Body of pancreas (tissue), 4 donors: ENCODE measurements around the gene RNF166. TPM values are rescaled to one million over a fixed set of nuclear protein-coding genes. Genes with fewer than 3 reads are reported as not detected.

Experiments used
- ATAC-seq: fragments of 150-250 bp; one replicate; pipeline ENCODE4 v1.9.1; 2016
- DNase-seq, 4 donors: peaks; one replicate each; pipeline ENCODE4 v3.0.0-alpha.2; 2019
- H3K27ac ChIP-seq, 4 donors: fragments of 200-600 bp; sonication (generic); 1 replicate in 3 of 4; 2 replicates in 1 of 4; pipeline versions ENCODE4 v1.5.1 to v1.6.1; 2016 to 2019; ENCODE audit warnings: mild to moderate bottlenecking in 1 of 4, mixed read lengths in 1 of 4, moderate library complexity in 1 of 4
- H3K27me3 ChIP-seq, 2 donors: fragments of 200-600 bp; sonication (generic); one replicate each; pipeline ENCODE4 v1.6.0; 2016; ENCODE audit warnings: mild to moderate bottlenecking in 1 of 2
- H3K36me3 ChIP-seq, 2 donors: fragments of 200-600 bp; sonication (generic); replicated peaks in 1 of 2; 2 replicates each; pipeline ENCODE4 v1.5.1; 2016; ENCODE audit warnings: low read depth in 2 of 2; ENCODE audit not compliant: insufficient read depth in 1 of 2
- H3K4me1 ChIP-seq: fragments of 200-600 bp; sonication (generic); one replicate; pipeline ENCODE4 v1.6.0; 2016
- H3K4me3 ChIP-seq, 2 donors: fragments of 200-600 bp; sonication (generic); 1 replicate in 1 of 2; 2 replicates in 1 of 2; pipeline ENCODE4 v1.5.1; 2016 to 2019
- H3K9me3 ChIP-seq, 3 donors: fragments of 200-600 bp; sonication (generic); 1 replicate in 2 of 3; 2 replicates in 1 of 3; pipeline ENCODE4 v1.5.1; 2016
- POLR2A ChIP-seq, 3 donors: fragments of 450-650 bp; IDR thresholded peaks; one replicate each; pipeline ENCODE4 v1.6.1; 2016; ENCODE audit warnings: antibody characterized with exemption in 3 of 3, mild to moderate bottlenecking in 2 of 3
- WGBS, 2 donors: methylation state at CpG; one replicate each; pipeline ENCODE4 v1.1.5; 2017; 5-methylcytosine and 5-hydroxymethylcytosine counted together
- intact Hi-C: fragments of 100-400 bp; cut with DNase I; formaldehyde crosslinking; loops from one replicate; pipeline ENCODE4 v1.15.1; 2023
- total RNA-seq, 2 donors: library from RNA; depleted of rRNA; stranded (reverse); fragments of >200 nt; gene quantifications; one replicate each; pipeline ENCODE4 v1.1.0, GENCODE V29; 2016
- TF ChIP-seq, protein P1 (sequence below), 7 experiments: fragments of 450-650 bp in 4 of 7; fragments of 200-600 bp in 3 of 7; sonication (generic) in 3 of 7; IDR thresholded peaks; one replicate each; pipeline ENCODE4 v1.5.1; 2016 to 2019; ENCODE audit warnings: antibody characterized with exemption in 7 of 7

RNF166 gene
- total RNA-seq, 2 donors from 2014 or later, result 16.6 to 27.7 TPM

DNA sequence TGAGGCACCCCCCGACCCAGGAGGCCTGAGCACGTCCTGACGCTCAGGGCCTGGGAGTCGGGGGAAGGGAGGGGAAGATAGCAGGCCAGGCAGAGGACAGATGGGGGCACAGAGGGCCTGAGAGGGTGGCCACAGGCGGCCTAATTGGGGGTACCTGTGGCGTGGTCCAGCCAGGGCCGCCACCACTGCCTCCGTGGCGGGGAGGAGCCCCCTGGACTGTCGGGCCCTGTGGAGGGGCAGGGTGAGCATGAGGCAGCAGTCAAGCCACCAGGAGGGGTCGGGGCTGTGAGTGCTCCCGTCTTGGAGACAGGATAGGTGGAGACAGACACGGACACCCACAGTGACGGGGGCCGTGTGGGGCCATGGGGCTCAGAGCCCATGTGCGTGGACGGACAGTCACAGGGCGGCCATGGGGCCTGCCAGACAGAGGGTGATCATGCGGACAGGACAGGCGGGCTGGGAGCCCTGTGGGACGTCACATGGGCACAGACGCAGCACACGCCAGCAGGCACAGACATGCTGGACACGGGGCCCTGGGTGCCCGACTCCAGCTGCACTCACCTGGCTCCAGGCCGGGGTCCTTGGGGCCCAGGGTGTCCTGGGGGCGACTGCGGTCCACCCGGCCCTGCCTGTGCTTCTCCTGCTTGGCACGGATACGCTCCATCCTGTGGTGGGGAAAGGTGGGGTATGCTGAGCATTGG, 18.8 kb upstream of the RNF166 start:
- no peak for DNase-seq
- no peak overlapping the region for H3K27ac ChIP-seq
- H3K4me1 ChIP-seq, result no peaks in the 10 kb centered on the region
- H3K4me3 ChIP-seq, result no peak overlapping the region
- H3K36me3 ChIP-seq, result peaks cover 0 to 9% of the 10 kb centered on the region in 2 donors
- WGBS, 2 donors, result 70 to 82% methylated on average over 7 to 27 of the region's 31 CpGs
- intact Hi-C loops, result no loop called here
- no peak for ATAC-seq
- H3K27me3 ChIP-seq, result no peaks in the 10 kb centered on the region
- TF ChIP-seq POLR2A (IDR thresholded peaks at IDR 0.05), result no peak
- TF ChIP-seq, protein P1, sequence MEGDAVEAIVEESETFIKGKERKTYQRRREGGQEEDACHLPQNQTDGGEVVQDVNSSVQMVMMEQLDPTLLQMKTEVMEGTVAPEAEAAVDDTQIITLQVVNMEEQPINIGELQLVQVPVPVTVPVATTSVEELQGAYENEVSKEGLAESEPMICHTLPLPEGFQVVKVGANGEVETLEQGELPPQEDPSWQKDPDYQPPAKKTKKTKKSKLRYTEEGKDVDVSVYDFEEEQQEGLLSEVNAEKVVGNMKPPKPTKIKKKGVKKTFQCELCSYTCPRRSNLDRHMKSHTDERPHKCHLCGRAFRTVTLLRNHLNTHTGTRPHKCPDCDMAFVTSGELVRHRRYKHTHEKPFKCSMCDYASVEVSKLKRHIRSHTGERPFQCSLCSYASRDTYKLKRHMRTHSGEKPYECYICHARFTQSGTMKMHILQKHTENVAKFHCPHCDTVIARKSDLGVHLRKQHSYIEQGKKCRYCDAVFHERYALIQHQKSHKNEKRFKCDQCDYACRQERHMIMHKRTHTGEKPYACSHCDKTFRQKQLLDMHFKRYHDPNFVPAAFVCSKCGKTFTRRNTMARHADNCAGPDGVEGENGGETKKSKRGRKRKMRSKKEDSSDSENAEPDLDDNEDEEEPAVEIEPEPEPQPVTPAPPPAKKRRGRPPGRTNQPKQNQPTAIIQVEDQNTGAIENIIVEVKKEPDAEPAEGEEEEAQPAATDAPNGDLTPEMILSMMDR (IDR thresholded peaks at IDR 0.05), result no peak
- H3K9me3 ChIP-seq, result no peaks in the 10 kb centered on the region

DNA sequence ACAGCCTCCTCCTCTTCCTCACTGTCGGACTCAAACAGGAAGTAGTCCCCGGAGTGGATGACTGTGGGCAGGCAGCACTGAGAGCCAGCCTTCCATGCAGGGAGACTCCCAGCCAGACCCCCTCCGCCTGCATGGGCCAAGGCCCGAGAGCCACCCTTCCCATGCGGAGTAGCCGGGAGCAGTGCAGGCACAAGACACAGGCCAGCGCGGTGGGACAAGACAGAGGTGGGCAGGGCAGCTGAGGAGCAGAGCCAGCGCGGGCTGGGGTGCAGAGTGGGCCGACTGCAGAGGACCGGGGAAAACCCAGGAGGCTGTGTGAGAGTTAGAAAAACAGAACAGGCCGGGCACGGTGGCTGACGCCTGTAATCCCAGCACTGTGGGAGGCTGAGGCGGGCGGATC, 17.7 kb upstream of the RNF166 start:
- Histone ChIP-seq H3K27ac (no peak overlapping the region), H3K9me3 (no peaks in the 10 kb centered on the region), H3K27me3 (no peaks in the 10 kb centered on the region), H3K36me3 (peaks cover 0 to 11% of the 10 kb centered on the region in 2 donors), H3K4me3 (no peak overlapping the region), H3K4me1 (no peaks in the 10 kb centered on the region)
- DNase-seq, result no peak
- TF ChIP-seq POLR2A (IDR thresholded peaks at IDR 0.05), result no peak
- TF ChIP-seq, protein P1 (IDR thresholded peaks at IDR 0.05), result no peak
- intact Hi-C loops, result no loop called here
- no peak for ATAC-seq
- WGBS, 2 donors, result 91 to 92% methylated on average over 12 to 17 of the region's 17 CpGs

DNA sequence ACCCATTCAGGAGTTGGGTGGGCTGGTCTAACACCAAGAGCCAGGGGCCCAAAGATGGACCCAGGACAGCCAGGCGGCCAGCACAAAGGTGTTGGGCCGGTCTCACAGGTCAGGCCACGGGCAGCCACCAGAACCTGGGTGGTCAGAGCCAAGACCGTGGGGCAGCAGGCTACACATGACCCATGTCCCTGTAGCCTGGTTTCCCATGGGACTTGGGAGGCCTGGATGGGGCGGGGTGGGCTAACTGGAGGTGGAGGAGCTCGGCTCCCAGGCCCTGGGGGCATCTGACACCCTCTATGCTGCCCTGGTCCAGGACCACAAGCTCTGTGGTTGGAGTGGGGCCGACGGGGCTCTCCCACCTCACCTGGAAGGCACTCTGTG, 17.3 kb upstream of the RNF166 start:
- Histone ChIP-seq H3K9me3 (no peaks in the 10 kb centered on the region), H3K27ac (no peak overlapping the region), H3K4me3 (no peak overlapping the region), H3K36me3 (peaks cover 0 to 11% of the 10 kb centered on the region in 2 donors), H3K27me3 (no peaks in the 10 kb centered on the region), H3K4me1 (no peaks in the 10 kb centered on the region)
- intact Hi-C loops, result no loop called here
- DNase-seq (no peak), ATAC-seq (no peak)
- WGBS, 2 donors, result 82 to 96% methylated on average over 4 to 8 of the region's 8 CpGs
- no peak for TF ChIP-seq POLR2A (IDR thresholded peaks at IDR 0.05)

DNA sequence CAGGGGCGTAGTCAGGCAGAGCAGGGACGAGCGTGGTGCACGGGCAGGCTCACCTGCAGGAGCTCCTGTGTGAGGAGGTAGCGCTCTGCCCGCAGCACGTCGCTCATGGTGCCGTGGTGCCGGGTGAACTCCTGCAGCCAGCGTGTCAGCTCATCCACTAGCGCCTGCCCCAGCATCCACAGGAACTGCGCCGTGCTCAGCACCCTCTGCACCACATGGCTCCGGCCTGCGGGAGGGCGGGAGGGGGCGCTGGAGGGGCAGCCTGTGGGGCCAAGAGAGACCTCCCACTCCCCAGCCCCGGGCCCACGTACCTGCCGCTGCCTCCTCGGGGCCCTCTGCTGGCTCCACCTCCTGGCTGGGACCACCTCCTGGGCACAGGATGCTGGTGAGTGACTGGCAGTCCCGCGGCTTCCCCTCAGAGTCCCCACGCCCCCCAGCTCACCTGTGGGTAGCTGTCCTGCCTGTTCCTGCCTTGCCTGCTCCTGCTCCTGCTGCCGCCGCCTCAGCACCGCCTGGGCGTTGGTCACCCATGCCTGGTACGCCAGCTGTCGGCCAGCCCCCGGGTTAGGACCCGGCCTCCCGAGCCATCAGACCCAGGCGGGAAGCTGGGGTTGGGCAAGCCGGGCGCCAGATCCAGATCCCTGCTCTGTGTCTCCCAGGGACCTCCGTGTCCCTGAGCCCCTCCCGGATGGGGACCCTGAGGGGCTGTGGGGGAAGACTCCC, 16.7 kb upstream of the RNF166 start:
- Histone ChIP-seq H3K9me3 (no peaks in the 10 kb centered on the region), H3K27me3 (no peaks in the 10 kb centered on the region), H3K36me3 (peaks cover 0 to 11% of the 10 kb centered on the region in 2 donors), H3K4me3 (no peak overlapping the region), H3K27ac (no peak overlapping the region), H3K4me1 (no peaks in the 10 kb centered on the region)
- intact Hi-C loops, result no loop called here
- DNase-seq, result no peak
- no peak for TF ChIP-seq POLR2A (IDR thresholded peaks at IDR 0.05)
- TF ChIP-seq, protein P1 (IDR thresholded peaks at IDR 0.05), result no peak
- ATAC-seq, result no peak
- WGBS, 2 donors, result 91 to 96% methylated on average over 9 to 35 of the region's 39 CpGs

DNA sequence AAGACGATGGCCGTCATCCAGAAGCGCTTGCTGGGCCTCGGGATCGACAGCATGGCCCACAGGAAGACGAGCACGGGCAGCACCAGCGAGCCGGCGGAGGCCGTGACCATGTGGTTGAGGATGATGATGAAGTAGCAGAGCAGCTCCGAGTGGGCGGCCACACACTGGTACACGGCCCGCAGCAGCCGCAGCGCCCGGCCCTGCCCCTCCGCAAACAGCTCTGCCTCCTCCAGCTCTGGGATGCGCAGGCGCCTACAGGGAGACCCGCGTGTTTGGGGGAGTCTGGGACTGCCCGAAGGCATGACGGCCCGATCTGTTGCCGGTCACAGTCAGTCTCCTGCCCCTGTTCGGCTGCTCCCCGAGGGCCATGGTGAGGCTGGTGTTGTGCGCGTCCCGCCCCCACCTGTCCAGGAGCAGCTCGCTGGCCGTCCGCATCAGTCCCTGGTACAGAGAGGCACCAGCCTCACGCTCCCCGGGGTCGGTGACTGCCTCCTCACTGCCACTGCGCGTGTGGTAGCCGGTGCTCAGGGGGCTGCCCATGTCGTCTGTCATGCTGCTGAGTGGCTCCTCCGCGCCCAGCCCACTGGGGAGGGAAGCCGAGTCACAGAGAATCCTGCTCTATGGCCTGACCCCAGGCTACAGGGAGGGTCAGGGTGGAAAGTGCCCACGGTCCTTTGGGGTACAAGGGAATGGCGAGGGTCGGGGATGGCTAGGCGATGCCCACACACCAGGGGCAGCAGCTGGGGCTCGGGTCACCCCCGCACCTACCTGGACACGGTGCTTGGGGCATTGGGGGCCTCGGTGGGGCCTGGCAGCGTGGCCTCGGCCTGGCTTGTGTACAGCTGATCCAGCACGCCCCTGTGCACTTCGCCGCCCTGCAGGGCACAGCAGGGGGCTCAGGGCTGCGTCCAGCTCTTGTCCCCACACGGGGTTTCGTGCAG, 15.9 kb upstream of the RNF166 start:
- peaks cover 0 to 13% of the 10 kb centered on the region in 2 donors for H3K36me3 ChIP-seq
- intact Hi-C loops, result no loop called here
- H3K4me1 ChIP-seq, result no peaks in the 10 kb centered on the region
- no peaks in the 10 kb centered on the region for H3K27me3 ChIP-seq
- TF ChIP-seq, protein P1 (IDR thresholded peaks at IDR 0.05), result no peak
- TF ChIP-seq POLR2A (IDR thresholded peaks at IDR 0.05), result no peak
- ATAC-seq, result no peak
- no peak overlapping the region for H3K27ac ChIP-seq
- no peaks in the 10 kb centered on the region for H3K9me3 ChIP-seq
- H3K4me3 ChIP-seq, result no peak overlapping the region
- WGBS, 2 donors, result 91 to 95% methylated on average over 32 to 49 of the region's 61 CpGs
- DNase-seq, result no peak
